Cerebellar cortex (tissue), 1 donor: ENCODE results near the gene UVRAG.

Source experiments
- DNase-seq: peaks from one replicate; pipeline ENCODE4 v3.0.0-alpha.2; 2015; ENCODE audit warnings: low spot score

The UVRAG gene

DNA sequence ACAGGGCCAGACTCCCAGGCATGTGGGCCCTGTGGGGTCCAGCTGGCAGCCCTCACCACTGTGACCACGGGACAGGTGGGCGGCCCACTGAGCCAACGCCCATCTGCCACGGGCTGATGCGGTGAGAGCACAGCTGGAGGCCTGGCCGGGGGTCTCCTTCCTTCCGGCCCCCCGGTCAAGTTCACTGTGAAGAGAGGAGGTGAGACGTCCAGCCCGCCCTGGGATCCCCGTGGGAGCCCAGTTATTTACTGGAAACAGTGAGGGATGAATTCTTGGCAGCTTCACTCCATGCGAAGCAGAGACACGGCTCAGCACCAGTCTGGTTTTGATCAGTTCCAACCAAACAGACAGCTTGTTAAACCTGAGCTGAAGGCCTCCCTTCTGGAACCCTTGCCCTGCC lies 352.6 kb downstream of the UVRAG start:
- DNase-seq: no peak

GRCh38 chr11:76169473-76169896 lies 354.5 kb downstream of the UVRAG start:
- DNase-seq: no peak

DNA sequence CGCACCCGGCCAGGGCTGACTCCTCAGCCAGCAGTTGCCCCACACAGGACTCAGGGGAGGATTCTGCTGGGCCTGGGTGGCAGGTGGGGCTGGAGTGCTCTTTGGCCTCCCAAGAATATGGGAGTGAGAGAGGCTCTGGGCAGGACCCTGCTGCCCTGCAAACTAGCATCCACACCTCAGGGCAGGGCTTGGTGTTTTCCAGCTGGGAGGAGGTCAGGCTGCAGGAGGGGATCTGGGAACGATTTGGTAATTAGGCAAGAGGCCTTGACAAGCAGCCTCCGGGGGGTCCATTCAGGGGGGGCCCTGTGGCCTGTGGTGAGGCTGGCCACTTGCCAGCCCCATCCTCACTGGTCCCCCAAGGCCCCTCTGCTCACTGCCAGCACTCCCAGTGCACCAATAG lies 355.5 kb downstream of the UVRAG start:
- no peak for DNase-seq

- DNase-seq: no peak
These were observed 357.6 kb downstream of the UVRAG start for GRCh38 chr11:76172583-76172982.

GRCh38 chr11:76173663-76174062 lies 358.7 kb downstream of the UVRAG start:
- no peak for DNase-seq

DNA sequence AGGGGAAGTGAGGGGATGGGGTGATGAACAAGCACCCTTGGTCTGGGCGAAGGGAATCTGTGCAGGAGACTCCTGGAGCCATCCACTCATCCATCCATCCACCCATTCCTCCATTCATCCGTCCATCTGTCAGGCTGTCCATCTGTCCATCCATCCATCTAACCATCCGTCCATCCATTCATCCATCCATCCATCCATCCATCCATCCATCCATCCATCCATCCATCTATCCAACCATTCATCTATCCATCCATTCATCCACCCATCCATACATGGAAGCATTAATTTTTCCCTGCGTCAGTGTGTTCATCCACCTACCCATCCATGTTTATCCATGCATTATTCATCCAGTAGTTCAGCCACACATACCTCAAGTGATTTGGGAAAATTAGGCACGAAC lies 359.3 kb downstream of the UVRAG start:
- no peak for DNase-seq

GRCh38 chr11:76175783-76176182 lies 360.8 kb downstream of the UVRAG start:
- DNase-seq: no peak

GRCh38 chr11:76176463-76176862 lies 361.5 kb downstream of the UVRAG start:
- no peak for DNase-seq

- no peak for DNase-seq
These were observed 362.3 kb downstream of the UVRAG start for GRCh38 chr11:76177250-76177686.

DNA sequence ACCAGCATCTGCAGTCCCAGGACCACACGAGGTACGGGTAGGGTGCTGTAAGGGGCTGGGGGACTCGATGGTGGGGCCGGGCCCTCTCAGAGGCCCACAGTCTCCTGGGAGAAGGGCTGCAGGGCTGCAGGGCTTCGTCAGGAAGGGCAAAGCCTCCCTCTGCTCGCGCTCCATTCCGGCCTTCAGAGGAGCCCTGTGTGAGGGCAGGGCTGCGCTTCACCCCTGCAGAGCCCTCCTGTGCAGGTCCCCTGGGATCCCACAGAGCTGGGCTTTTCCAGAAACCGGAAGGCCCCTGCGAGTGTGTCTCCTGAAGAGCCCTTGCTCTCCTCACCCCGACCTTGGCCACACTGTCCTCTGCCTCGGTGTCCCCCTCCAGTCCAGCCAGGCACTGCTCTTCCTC lies 364.1 kb downstream of the UVRAG start:
- DNase-seq: no peak

DNA sequence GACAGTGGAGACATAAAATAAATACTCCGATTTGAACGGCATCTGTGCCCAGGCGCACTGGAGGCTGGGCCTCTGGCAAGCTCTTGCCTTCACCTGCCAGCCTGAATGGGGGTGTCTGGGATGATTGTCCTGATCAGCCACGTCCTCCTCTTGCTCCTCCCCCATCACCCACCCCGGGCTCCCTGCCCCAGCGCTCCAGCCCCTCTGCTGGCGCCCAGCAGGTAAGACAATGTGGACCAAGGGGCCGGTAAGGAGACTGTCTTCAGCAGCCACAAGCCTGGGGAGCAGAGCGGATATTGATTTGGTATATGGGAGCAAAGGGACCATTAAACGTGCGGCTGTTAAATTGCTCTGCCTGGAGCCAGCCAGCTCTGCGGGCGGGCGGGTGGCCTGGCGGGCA lies 366.4 kb downstream of the UVRAG start:
- no peak for DNase-seq

GRCh38 chr11:76184551-76184993 lies 369.6 kb downstream of the UVRAG start:
- no peak for DNase-seq

GRCh38 chr11:76185511-76185910 lies 370.5 kb downstream of the UVRAG start:
- DNase-seq: no peak

- peak; percentile 27 for DNase-seq
These were observed 371.0 kb downstream of the UVRAG start for GRCh38 chr11:76185931-76186401.

DNA sequence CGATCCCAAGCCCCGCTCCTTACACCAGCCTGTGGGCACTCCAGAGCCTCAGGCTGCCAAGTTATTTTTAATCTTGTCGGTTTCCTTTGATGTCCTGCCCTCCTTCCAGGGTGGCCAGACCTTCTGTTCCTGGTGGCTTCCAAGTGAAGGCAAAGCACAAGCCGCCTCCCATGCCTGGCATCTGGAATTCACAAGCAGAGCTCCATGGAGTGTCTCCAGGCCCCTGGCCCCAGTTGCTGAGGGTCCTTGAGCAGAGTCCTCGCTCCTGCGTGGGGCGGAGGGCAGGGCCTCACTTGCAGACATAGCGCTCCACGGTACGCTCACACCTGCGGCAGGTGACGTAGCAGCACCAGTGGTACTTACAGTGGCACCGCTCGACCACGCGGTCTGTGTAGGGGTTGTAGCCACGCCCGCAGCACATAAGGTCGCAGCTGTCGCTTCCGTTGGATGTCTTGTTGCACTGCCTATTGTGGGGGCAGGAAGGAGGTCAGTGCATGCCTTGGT lies 371.8 kb downstream of the UVRAG start:
- peak; percentile 62 for DNase-seq

GRCh38 chr11:76188873-76189272 lies 373.9 kb downstream of the UVRAG start:
- no peak for DNase-seq

DNA sequence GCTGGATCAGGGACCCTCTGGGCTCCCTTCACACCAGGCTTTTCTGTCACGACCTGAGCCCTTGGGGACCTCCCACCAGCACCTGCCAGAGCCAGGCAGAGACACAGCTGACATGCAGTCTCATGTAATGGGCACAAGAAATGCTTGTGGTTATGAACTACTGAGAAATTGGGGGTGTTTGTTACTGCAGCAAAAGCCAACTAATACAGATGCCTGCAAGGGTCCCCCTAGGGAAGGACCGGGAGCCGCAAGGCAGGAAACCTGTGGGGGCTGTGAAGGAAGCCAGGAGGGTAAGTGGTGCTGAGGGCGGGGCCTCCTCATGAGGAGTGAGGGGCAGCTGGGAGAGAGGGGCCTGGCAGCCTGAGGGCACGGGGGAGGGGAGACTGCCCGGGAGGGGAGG lies 374.7 kb downstream of the UVRAG start:
- no peak for DNase-seq

GRCh38 chr11:76190376-76190775 lies 375.4 kb downstream of the UVRAG start:
- DNase-seq: no peak
